Measurements from ENCODE around the gene HDAC5.

The HDAC5 gene

GRCh38 chr17:44110823-44111633, 12.4 kb downstream of the HDAC5 start (continued):
- TF ChIP-seq TRIM28 (IDR thresholded peaks at IDR 0.05; ENCODE audit: borderline replicate concordance, low read length) (no peak), TCF7L2 (IDR thresholded peaks at IDR 0.05; ENCODE audit: borderline replicate concordance, low read depth, low read length) (no peak), ZNF184 (tag by site-specific recombination; IDR thresholded peaks at IDR 0.05) (0 out of 2 replicates have a peak, but pooled peaks have one; percentile 56), ZNF280C (tag by site-specific recombination; IDR thresholded peaks at IDR 0.05) (no peak)

- Histone ChIP-seq H3K4me1 (ENCODE audit: control insufficient read depth, insufficient read depth, low read length) (peaks cover 24% of the 10 kb centered on the region), H3K4me3 (ENCODE audit: low read depth, low read length) (no peak overlapping the region), H3K9me3 (ENCODE audit: control insufficient read depth, insufficient read depth, low read depth, low read length) (no peaks in the 10 kb centered on the region), H3K27ac (ENCODE audit: extremely low read depth, low read depth, low read length) (no peak overlapping the region), H3K36me3 (ENCODE audit: control insufficient read depth in 2 of 2, insufficient read depth in 1 of 2, low read length in 2 of 2) (peaks cover 0 to 24% of the 10 kb centered on the region in 2 experiments; a peak in 1 of 3 replicates)
- ChIA-PET CTCF (interaction anchor here (0.5 to 2.7 kb wide), 5 partner anchors 13 to 166 kb away, joined by 3 to 22 read pairs (median 4); partner anchors contain the start of gene HDAC5), POLR2A (interaction anchor here (0.8 to 5.1 kb wide), 9 partner anchors 10 to 59 kb away, joined by 3 to 34 read pairs (median 5); partner anchors contain the start of genes ASB16, HDAC5 and LSM12)
- no peak for TF ChIP-seq ZNF692 (tag by site-specific recombination; IDR thresholded peaks at IDR 0.05)
- TF ChIP-seq ZNF2 (tag by site-specific recombination; IDR thresholded peaks at IDR 0.05), result no peak
- TF ChIP-seq ZNF280D (tag by site-specific recombination; IDR thresholded peaks at IDR 0.05), result no peak
- no peak for TF ChIP-seq ZXDB (tag by site-specific recombination; IDR thresholded peaks at IDR 0.05)
- TF ChIP-seq PRDM4 (tag by site-specific recombination; IDR thresholded peaks at IDR 0.05), result no peak
- no peak for TF ChIP-seq ZNF585B (tag by site-specific recombination; IDR thresholded peaks at IDR 0.05)
- TF ChIP-seq REPIN1 (tag by site-specific recombination; IDR thresholded peaks at IDR 0.05; ENCODE audit: low read depth), result no peak
- no peak for TF ChIP-seq ZNF169 (tag by site-specific recombination; IDR thresholded peaks at IDR 0.05)
- no peak for TF ChIP-seq ZNF148 (tag by site-specific recombination; IDR thresholded peaks at IDR 0.05; ENCODE audit: borderline replicate concordance)
- TF ChIP-seq ZNF555 (tag by site-specific recombination; conservative IDR thresholded peaks at IDR 0.05), result no peak
- TF ChIP-seq RBAK (tag by site-specific recombination; IDR thresholded peaks at IDR 0.05), result no peak
- TF ChIP-seq ZNF664 (tag by site-specific recombination; IDR thresholded peaks at IDR 0.05), result no peak
- TF ChIP-seq SETDB1 (IDR thresholded peaks at IDR 0.05; ENCODE audit: insufficient read length, low read length), result no peak
- TF ChIP-seq ZSCAN5A (tag by site-specific recombination; IDR thresholded peaks at IDR 0.05), result no peak
- no peak for TF ChIP-seq ZBTB26 (tag by site-specific recombination; optimal IDR thresholded peaks at IDR 0.05)
Measured at GRCh38 chr17:44110011-44110686, 13.3 kb downstream of the HDAC5 start.
